HEK293T (cell line): ENCODE measurements around the gene NRP2.

Experiments
- CTCF ChIA-PET: fragments of 350-600 bp; formaldehyde crosslinking; extraction: SDS; loops from one replicate; lab custom pipeline; 2021; ENCODE audit warnings: antibody characterized with exemption, inconsistent platforms; lab: Yijun Ruan, JAX
- POLR2A ChIA-PET: fragments of 350-600 bp; formaldehyde crosslinking; extraction: SDS; loops from one replicate; lab custom pipeline; 2020; ENCODE audit warnings: antibody characterized with exemption, inconsistent platforms; lab: Yijun Ruan, JAX
- DNase-seq: peaks from one replicate; pipeline ENCODE4 v3.0.0; 2012; ENCODE audit warnings: mixed read lengths; ENCODE audit errors: extremely low spot score
- ARNT ChIP-seq: fragments of 450-650 bp; IDR thresholded peaks from 2 replicates; pipeline ENCODE4 v1.6.1; 2017; ENCODE audit warnings: mild to moderate bottlenecking
- BHLHE40 ChIP-seq: fragments of 450-650 bp; IDR thresholded peaks from 2 replicates; pipeline ENCODE4 v1.6.1; 2016; ENCODE audit warnings: mild to moderate bottlenecking, moderate library complexity, borderline replicate concordance
- CTBP1 ChIP-seq: fragments of 450-650 bp; IDR thresholded peaks from 2 replicates; pipeline ENCODE4 v1.6.1; 2016; ENCODE audit warnings: borderline replicate concordance
- ELF4 ChIP-seq: fragments of 450-650 bp; IDR thresholded peaks from 2 replicates; pipeline ENCODE4 v1.6.1; 2017; ENCODE audit warnings: antibody characterized with exemption
- FOXA1 ChIP-seq: fragments of 450-650 bp; IDR thresholded peaks from 2 replicates; pipeline ENCODE4 v1.6.1; 2016; ENCODE audit warnings: mild to moderate bottlenecking
- FOXK2 ChIP-seq: fragments of 450-650 bp; IDR thresholded peaks from 2 replicates; pipeline ENCODE4 v1.6.1; 2016; ENCODE audit warnings: mild to moderate bottlenecking
- FOXM1 ChIP-seq: fragments of 450-650 bp; IDR thresholded peaks from 2 replicates; pipeline ENCODE4 v1.6.1; 2017; ENCODE audit warnings: mild to moderate bottlenecking, borderline replicate concordance
- HDGF ChIP-seq: fragments of 450-650 bp; IDR thresholded peaks from 2 replicates; pipeline ENCODE4 v1.6.1; 2017; ENCODE audit warnings: antibody characterized with exemption, borderline replicate concordance
- L3MBTL2 ChIP-seq: fragments of 450-650 bp; conservative IDR thresholded peaks from 2 replicates; pipeline ENCODE4 v1.6.1; 2016; ENCODE audit warnings: mild to moderate bottlenecking
- LEF1 ChIP-seq: fragments of 450-650 bp; IDR thresholded peaks from 2 replicates; pipeline ENCODE4 v1.6.1; 2017; ENCODE audit warnings: mild to moderate bottlenecking, borderline replicate concordance
- NFRKB ChIP-seq: fragments of 450-650 bp; IDR thresholded peaks from 2 replicates; pipeline ENCODE4 v1.6.1; 2016; ENCODE audit warnings: mild to moderate bottlenecking, moderate library complexity
- SP1 ChIP-seq: fragments of 450-650 bp; IDR thresholded peaks from 2 replicates; pipeline ENCODE4 v1.6.1; 2017
- SUZ12 ChIP-seq: fragments of 450-650 bp; IDR thresholded peaks from 2 replicates; pipeline ENCODE4 v1.6.1; 2016; ENCODE audit warnings: mild to moderate bottlenecking
- TARDBP ChIP-seq: fragments of 450-650 bp; IDR thresholded peaks from 2 replicates; pipeline ENCODE4 v1.6.1; 2016
- ZNF384 ChIP-seq: fragments of 450-650 bp; IDR thresholded peaks from 2 replicates; pipeline ENCODE4 v1.6.1; 2016
- TF ChIP-seq, protein P1 (sequence below): fragments of 450-650 bp; IDR thresholded peaks from 2 replicates; pipeline ENCODE4 v1.6.1; 2016

Gene NRP2

DNA sequence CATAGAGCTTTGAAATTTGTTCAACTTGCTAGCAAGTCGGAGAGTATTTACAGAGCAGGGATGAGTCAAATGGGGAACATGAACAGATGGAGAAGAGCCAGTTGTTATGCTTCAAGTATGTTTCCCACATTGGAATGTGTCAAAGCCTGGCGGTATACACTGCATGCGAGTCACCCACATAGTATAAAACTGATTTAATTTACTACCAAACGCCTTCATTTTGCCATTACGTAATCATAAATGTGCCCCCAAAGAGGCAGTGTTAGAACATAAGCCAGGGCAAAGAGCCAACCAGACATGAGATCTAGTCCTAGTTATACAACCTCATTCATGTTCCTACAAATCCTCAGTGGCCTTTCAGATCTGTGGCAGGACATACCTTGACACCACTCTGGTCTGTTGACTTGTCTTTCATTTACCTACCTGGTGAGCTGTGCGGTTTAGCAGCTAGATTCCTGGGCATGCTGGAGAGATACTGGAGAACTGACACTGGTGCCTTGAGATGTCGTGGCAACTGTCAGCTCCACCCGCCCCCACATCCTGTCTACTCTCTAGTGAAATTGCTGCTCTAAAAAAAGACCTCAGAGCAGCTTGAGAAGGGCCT, 21.7 kb upstream of the NRP2 start:
- POLR2A ChIA-PET = no interaction called here
- CTCF ChIA-PET = no interaction called here
- TF ChIP-seq SUZ12 = no peak
- TF ChIP-seq FOXM1 = no peak
- no peak for TF ChIP-seq LEF1
- TF ChIP-seq CTBP1 = no peak
- TF ChIP-seq FOXA1 = no peak
- TF ChIP-seq, protein P1, sequence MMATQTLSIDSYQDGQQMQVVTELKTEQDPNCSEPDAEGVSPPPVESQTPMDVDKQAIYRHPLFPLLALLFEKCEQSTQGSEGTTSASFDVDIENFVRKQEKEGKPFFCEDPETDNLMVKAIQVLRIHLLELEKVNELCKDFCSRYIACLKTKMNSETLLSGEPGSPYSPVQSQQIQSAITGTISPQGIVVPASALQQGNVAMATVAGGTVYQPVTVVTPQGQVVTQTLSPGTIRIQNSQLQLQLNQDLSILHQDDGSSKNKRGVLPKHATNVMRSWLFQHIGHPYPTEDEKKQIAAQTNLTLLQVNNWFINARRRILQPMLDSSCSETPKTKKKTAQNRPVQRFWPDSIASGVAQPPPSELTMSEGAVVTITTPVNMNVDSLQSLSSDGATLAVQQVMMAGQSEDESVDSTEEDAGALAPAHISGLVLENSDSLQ = no peak
- TF ChIP-seq L3MBTL2 = no peak
- no peak for TF ChIP-seq BHLHE40
- no peak for TF ChIP-seq ARNT
- no peak for TF ChIP-seq NFRKB
- TF ChIP-seq HDGF = no peak
- TF ChIP-seq FOXK2 = no peak
- TF ChIP-seq ELF4 = no peak
- no peak for TF ChIP-seq SP1
- no peak for TF ChIP-seq ZNF384
- no peak for TF ChIP-seq TARDBP
- no peak for DNase-seq

DNA sequence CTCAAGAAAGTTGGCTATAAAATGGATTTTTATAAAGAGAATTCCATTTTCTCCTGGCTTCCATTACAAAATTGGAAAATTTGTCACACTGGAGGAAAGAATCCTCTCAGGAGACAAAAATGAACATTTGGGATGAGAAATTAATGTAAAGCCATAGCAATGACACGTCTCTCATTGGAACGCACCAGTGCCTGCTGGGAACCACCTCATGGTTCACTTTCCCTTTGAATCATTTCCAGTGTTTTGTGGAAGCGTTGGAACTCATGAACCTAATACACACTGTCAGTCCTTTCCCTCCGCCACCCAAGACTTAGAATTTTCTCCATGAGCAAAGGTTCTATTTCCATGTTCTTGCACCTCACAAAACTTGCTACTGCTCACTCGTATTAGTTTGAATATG, 21.0 kb upstream of the NRP2 start:
- CTCF ChIA-PET = no interaction called here
- no peak for DNase-seq
- POLR2A ChIA-PET = no interaction called here
- TF ChIP-seq CTBP1 (no peak), ZNF384 (no peak), SP1 (no peak), FOXA1 (no peak), NFRKB (no peak), ELF4 (no peak), SUZ12 (no peak), FOXM1 (no peak), BHLHE40 (no peak), TARDBP (no peak), L3MBTL2 (no peak)
- TF ChIP-seq, protein P1 = no peak

DNA sequence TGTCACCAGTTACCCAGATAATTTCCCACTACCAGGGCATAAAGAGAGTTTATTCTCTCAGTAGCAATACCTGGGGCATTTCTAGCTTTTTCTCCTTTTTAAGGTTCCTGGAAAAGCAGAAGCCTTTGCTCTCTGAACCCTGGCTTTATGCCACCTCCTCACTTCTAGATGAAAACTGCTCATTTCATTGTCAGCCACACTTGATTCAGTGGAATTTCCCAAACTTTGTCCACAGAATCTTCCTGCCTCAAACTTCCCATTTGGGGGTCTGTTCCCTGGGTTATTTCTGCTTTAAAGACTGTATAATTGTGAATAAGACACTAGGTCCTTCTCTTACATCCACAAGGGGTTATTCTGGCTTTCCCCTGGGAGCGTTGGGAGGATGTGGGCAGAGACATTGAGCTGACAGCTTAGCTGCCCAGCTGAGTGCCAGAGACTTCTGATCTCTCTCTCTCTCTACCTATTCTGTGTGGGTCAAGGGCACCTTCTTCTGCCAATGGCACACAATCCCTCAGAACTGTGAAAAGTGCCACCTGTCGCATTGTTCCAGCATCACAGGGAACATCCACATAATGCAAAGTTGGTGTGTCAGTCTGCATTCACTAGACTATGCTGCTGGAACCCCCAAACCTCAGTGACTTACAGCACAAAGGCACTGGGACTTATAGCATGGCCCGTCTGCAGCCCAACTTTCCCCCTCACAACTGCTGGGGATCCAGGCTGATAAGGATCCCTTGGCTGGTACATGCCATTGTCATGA, 19.9 kb upstream of the NRP2 start:
- ChIA-PET CTCF (no interaction called here), POLR2A (no interaction called here)
- TF ChIP-seq SP1 (no peak), CTBP1 (no peak), L3MBTL2 (no peak), TARDBP (no peak), ZNF384 (no peak)
- no peak for DNase-seq

DNA sequence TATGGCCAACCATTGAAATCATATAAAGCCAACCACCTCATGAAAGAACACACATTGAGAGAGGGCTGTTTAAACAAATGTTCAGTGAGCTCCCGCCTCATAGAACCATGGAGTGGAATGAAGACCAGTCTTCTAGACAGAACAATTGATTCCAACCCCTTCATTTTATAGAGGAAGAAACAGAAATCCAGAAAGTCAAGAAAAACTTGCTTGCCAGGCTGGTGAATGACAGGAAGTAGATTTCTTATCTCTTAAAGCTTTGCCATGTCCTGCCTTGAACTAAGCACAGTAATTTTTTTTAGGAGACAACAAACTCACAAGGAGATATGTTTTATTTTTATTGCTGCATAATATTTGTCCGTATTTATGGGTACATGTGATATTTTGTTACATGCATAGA, 16.5 kb upstream of the NRP2 start:
- no peak for DNase-seq
- ChIA-PET POLR2A (no interaction called here), CTCF (interaction anchor here (0.6 kb wide), 1 partner anchor 794 kb away, joined by 4 read pairs; no protein-coding TSS in a partner anchor)
- TF ChIP-seq HDGF (no peak), FOXM1 (no peak), LEF1 (no peak), FOXA1 (no peak), SUZ12 (no peak), TARDBP (no peak), ELF4 (no peak), ARNT (no peak), NFRKB (no peak), CTBP1 (no peak), L3MBTL2 (no peak), FOXK2 (no peak), BHLHE40 (no peak), SP1 (no peak)
- TF ChIP-seq, protein P1 = no peak

DNA sequence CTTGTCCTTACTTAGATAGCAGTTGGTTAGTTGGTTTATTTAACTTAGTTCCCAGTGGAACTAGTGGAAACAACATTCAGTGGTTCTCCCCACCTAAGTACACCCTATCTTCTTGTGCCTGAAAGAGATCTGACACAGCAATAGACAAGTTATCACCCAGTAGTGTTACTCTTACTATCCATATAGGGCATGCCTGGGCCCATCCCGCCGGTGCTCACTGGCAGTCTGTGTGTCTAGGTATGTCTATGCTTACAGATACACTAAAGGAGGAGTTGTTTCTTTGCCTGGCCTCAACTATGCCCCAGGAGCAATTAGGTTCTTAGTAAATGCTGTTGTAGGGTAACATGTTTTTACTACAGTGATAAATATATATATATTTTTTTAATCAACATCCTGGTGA, 12.0 kb upstream of the NRP2 start:
- CTCF ChIA-PET = no interaction called here

DNA sequence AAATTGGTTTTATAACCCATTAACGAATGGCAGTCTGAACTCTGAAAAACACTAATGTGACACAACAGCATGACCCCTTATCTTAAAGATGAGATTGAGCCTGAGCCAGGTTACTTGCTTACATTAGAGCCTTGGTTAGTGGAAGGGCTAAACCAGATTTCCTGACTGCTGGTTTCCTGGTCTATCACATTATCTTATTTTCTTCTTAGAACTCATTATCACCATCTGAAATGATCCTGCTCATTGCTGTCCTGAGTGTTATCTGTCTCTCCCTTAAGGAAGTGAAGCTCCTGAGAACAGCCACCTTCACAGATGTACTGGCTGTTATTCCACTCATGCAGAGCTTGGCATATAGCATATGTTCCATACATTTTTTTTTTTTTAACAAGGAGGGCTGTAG, 9.0 kb upstream of the NRP2 start:
- TF ChIP-seq SP1 (no peak), NFRKB (no peak), ZNF384 (no peak), SUZ12 (no peak), FOXA1 (no peak), ARNT (no peak), TARDBP (no peak), FOXK2 (no peak), FOXM1 (no peak), CTBP1 (no peak), ELF4 (no peak), L3MBTL2 (no peak), HDGF (no peak), LEF1 (no peak), BHLHE40 (no peak)
- TF ChIP-seq, protein P1 = no peak
- POLR2A ChIA-PET = no interaction called here
- DNase-seq = no peak
- CTCF ChIA-PET = interaction anchor here (0.8 kb wide), 2 partner anchors 199 to 321 kb away, joined by 3 to 6 read pairs; no protein-coding TSS in a partner anchor

More for the DNA sequence above, 12.0 kb upstream of the NRP2 start:
- POLR2A ChIA-PET = no interaction called here
- TF ChIP-seq ELF4 = no peak
- no peak for TF ChIP-seq FOXK2
- no peak for TF ChIP-seq ZNF384
- TF ChIP-seq SP1 = no peak
- TF ChIP-seq HDGF = no peak
- TF ChIP-seq L3MBTL2 = no peak
- no peak for TF ChIP-seq LEF1
- DNase-seq = no peak
